Large intestine (tissue), 1 donor: Measurements from ENCODE around the gene CBFA2T2. TPM values are rescaled to one million over a fixed set of nuclear protein-coding genes. Genes with fewer than 3 reads are reported as not detected.

Source experiments
- polyA plus RNA-seq: library from polyadenylated mRNA; unstranded; fragments of 120-200 nt; gene quantifications from one replicate; pipeline ENCODE4 v1.2.1, GENCODE V29; 2013

CBFA2T2 gene
- polyA plus RNA-seq, 1 donor = 29.1 TPM

Other genes with a start within 250 kb of the CBFA2T2 start
- gene BPIFB1, start 206.9 kb upstream of the CBFA2T2 start, polyA plus RNA-seq = not detected
- 32.5 TPM for gene CDK5RAP1, start 88.6 kb upstream of the CBFA2T2 start, polyA plus RNA-seq
- 9.2 TPM for gene SNTA1, start 46.3 kb upstream of the CBFA2T2 start, polyA plus RNA-seq
- 0.34 TPM for gene C20orf144, start 172.2 kb downstream of the CBFA2T2 start, polyA plus RNA-seq
- 1.4 TPM for gene ACTL10, start 176.8 kb downstream of the CBFA2T2 start, polyA plus RNA-seq
- 27.8 TPM for gene NECAB3, start 184.3 kb downstream of the CBFA2T2 start, polyA plus RNA-seq
- 8.5 TPM for gene E2F1, start 196.3 kb downstream of the CBFA2T2 start, polyA plus RNA-seq
- gene PXMP4, start 230.2 kb downstream of the CBFA2T2 start, polyA plus RNA-seq = 10.2 TPM
- gene ZNF341, start 241.9 kb downstream of the CBFA2T2 start, polyA plus RNA-seq = 3.3 TPM